HG02642 (cell line): Measurements from ENCODE around the gene CENPU.
"Not testable (repeated sequence)": the region's sequence is repeated elsewhere in the genome, so short reads cannot be mapped to it uniquely, and the experiment has no call there.

ENCODE experiments used
- ATAC-seq: cut with Tn5 transposase; IDR thresholded peaks from one replicate; pipeline ENCODE4 v1.9.1; 2021; ENCODE audit warnings: mild to moderate bottlenecking; ENCODE audit not compliant: unreplicated experiment, poor library complexity

The CENPU gene

GRCh38 chr4:184733654-184734524 lies at the start of gene CENPU:
TSS of gene CENPU (minus strand) at chr4:184734096. CDS start at chr4:184734062, 34 bp downstream.
- ATAC-seq, result peak; percentile 93

GRCh38 chr4:184782731-184783373 lies 49.0 kb upstream of the CENPU start:
- ATAC-seq, result no peak

GRCh38 chr4:184779160-184779559 lies 45.3 kb upstream of the CENPU start:
- ATAC-seq, result not testable (repeated sequence)

GRCh38 chr4:184778325-184778724 lies 44.4 kb upstream of the CENPU start:
- ATAC-seq, result no peak

GRCh38 chr4:184776821-184777220 lies 42.9 kb upstream of the CENPU start:
- no peak for ATAC-seq

- no peak for ATAC-seq
These were observed 42.1 kb upstream of the CENPU start for GRCh38 chr4:184775854-184776555.

GRCh38 chr4:184774152-184774551 lies 40.3 kb upstream of the CENPU start:
- no peak for ATAC-seq

- ATAC-seq, result no peak
These were observed 37.5 kb upstream of the CENPU start for GRCh38 chr4:184771416-184771815.

- no peak for ATAC-seq
These were observed 35.4 kb upstream of the CENPU start for GRCh38 chr4:184769141-184769765.

GRCh38 chr4:184768296-184768695 lies 34.4 kb upstream of the CENPU start:
- no peak for ATAC-seq

- no peak for ATAC-seq
These were observed 32.5 kb upstream of the CENPU start for GRCh38 chr4:184766446-184766845.

- no peak for ATAC-seq
These were observed 31.8 kb upstream of the CENPU start for GRCh38 chr4:184765473-184766340.

- no peak for ATAC-seq
These were observed 30.7 kb upstream of the CENPU start for GRCh38 chr4:184764601-184765000.

GRCh38 chr4:184763150-184763780 lies 29.4 kb upstream of the CENPU start:
- ATAC-seq, result no peak

GRCh38 chr4:184762100-184762499 lies 28.2 kb upstream of the CENPU start:
- peak; percentile 89 for ATAC-seq

GRCh38 chr4:184760681-184761080 lies 26.8 kb upstream of the CENPU start:
- no peak for ATAC-seq

GRCh38 chr4:184757810-184758209 lies 23.9 kb upstream of the CENPU start:
- ATAC-seq, result no peak

GRCh38 chr4:184756399-184756798 lies 22.5 kb upstream of the CENPU start:
- no peak for ATAC-seq

GRCh38 chr4:184755278-184755677 lies 21.4 kb upstream of the CENPU start:
- ATAC-seq, result no peak
